HG02763 (cell line): ENCODE data around the gene RAPGEF2.

ENCODE experiments used
- ATAC-seq: cut with Tn5 transposase; IDR thresholded peaks from one replicate; pipeline ENCODE4 v1.9.1; 2021; ENCODE audit warnings: mild to moderate bottlenecking, moderate library complexity; ENCODE audit not compliant: unreplicated experiment

Gene RAPGEF2

GRCh38 chr4:159134429-159134828 lies 31.6 kb downstream of the RAPGEF2 start:
- ATAC-seq: no peak

- no peak for ATAC-seq
Observed at GRCh38 chr4:159137176-159137575, 34.3 kb downstream of the RAPGEF2 start.

- ATAC-seq: no peak
Observed at GRCh38 chr4:159138436-159138835, 35.6 kb downstream of the RAPGEF2 start.

GRCh38 chr4:159141193-159141592 lies 38.3 kb downstream of the RAPGEF2 start:
- no peak for ATAC-seq

GRCh38 chr4:159142241-159142640 lies 39.4 kb downstream of the RAPGEF2 start:
- no peak for ATAC-seq

- no peak for ATAC-seq
Observed at GRCh38 chr4:159142681-159143384, 40.0 kb downstream of the RAPGEF2 start.

- no peak for ATAC-seq
Observed at GRCh38 chr4:159143687-159144086, 40.8 kb downstream of the RAPGEF2 start.

GRCh38 chr4:159144112-159144694 lies 41.3 kb downstream of the RAPGEF2 start:
- no peak for ATAC-seq

GRCh38 chr4:159145318-159145991 lies 42.6 kb downstream of the RAPGEF2 start:
- ATAC-seq: no peak

- no peak for ATAC-seq
Observed at GRCh38 chr4:159145992-159146330, 43.1 kb downstream of the RAPGEF2 start.

GRCh38 chr4:159146488-159146887 lies 43.6 kb downstream of the RAPGEF2 start:
- no peak for ATAC-seq

- no peak for ATAC-seq
Observed at GRCh38 chr4:159148441-159148840, 45.6 kb downstream of the RAPGEF2 start.

GRCh38 chr4:159149666-159150065 lies 46.8 kb downstream of the RAPGEF2 start:
- ATAC-seq: no peak

GRCh38 chr4:159150396-159150795 lies 47.5 kb downstream of the RAPGEF2 start:
- peak; percentile 31 for ATAC-seq

- ATAC-seq: peak; percentile 58
Observed at GRCh38 chr4:159150821-159151390, 48.0 kb downstream of the RAPGEF2 start.

GRCh38 chr4:159151689-159152088 lies 48.8 kb downstream of the RAPGEF2 start:
- ATAC-seq: no peak

- ATAC-seq: no peak
Observed at GRCh38 chr4:159152181-159152580, 49.3 kb downstream of the RAPGEF2 start.

GRCh38 chr4:159153669-159154068 lies 50.8 kb downstream of the RAPGEF2 start:
- ATAC-seq: no peak

GRCh38 chr4:159155119-159155518 lies 52.2 kb downstream of the RAPGEF2 start:
- no peak for ATAC-seq

GRCh38 chr4:159158083-159158617 lies 55.3 kb downstream of the RAPGEF2 start:
- no peak for ATAC-seq

- no peak for ATAC-seq
Observed at GRCh38 chr4:159158985-159159384, 56.1 kb downstream of the RAPGEF2 start.

- ATAC-seq: no peak
Observed at GRCh38 chr4:159159611-159160010, 56.7 kb downstream of the RAPGEF2 start.
